Peyer's patch (tissue), 4 donors: ENCODE measurements around the gene CCDC12.

ENCODE experiments used
- CTCF ChIP-seq, 6 experiments: fragments of 450-650 bp in 4 of 6; fragments of 200-600 bp in 2 of 6; sonication (generic) in 1 of 6; IDR thresholded peaks; one replicate each; pipeline ENCODE4 v1.5.1; 2017 to 2019; ENCODE audit warnings: antibody characterized with exemption in 6 of 6, mild to moderate bottlenecking in 3 of 6, moderate library complexity in 1 of 6
- POLR2A ChIP-seq, 2 donors: fragments of 450-650 bp; IDR thresholded peaks; one replicate each; pipeline ENCODE4 v1.5.1; 2017; ENCODE audit warnings: antibody characterized with exemption in 2 of 2, mild to moderate bottlenecking in 2 of 2, moderate library complexity in 2 of 2

GRCh38 chr3:46903341-46904302, 72.9 kb downstream of the CCDC12 start:
- no peak for TF ChIP-seq CTCF (IDR thresholded peaks at IDR 0.05)
- TF ChIP-seq POLR2A (IDR thresholded peaks at IDR 0.05), result no peak
